ENCODE measurements around the gene DNAH9. TPM values are rescaled to one million over a fixed set of nuclear protein-coding genes. Genes with fewer than 3 reads are reported as not detected.

Gene DNAH9
- total and polyA plus RNA-seq, 4 donors: under 0.01 to 0.09 TPM; not detected in 2

- Histone ChIP-seq H3K9ac (ENCODE audit: low read depth in 1 of 2, low read length in 2 of 2) (no peak overlapping the region), H3K27me3 (ENCODE audit: control insufficient read depth in 4 of 4, insufficient read depth in 4 of 4, low read length in 3 of 4) (no peaks in the 10 kb centered on the region), H3K27ac (ENCODE audit: low read depth in 1 of 2, low read length in 2 of 2) (no peak overlapping the region), H3K4me3 (ENCODE audit: low read depth in 1 of 3, low read length in 3 of 3) (no peak overlapping the region), H3K4me1 (ENCODE audit: control insufficient read depth in 4 of 4, insufficient read depth in 4 of 4, low read length in 3 of 4) (no peaks in the 10 kb centered on the region), H3K36me3 (ENCODE audit: control insufficient read depth in 4 of 4, insufficient read depth in 3 of 4, low read depth in 1 of 4, low read length in 3 of 4) (no peaks in the 10 kb centered on the region), H3K9me3 (ENCODE audit: control insufficient read depth in 4 of 4, low read length in 3 of 4) (no peaks in the 10 kb centered on the region)
- DNase-seq (ENCODE audit: low spot score): no peak
- TF ChIP-seq RAD21 (IDR thresholded peaks at IDR 0.05): no peak
- TF ChIP-seq CTCF (IDR thresholded peaks at IDR 0.05; ENCODE audit: low read depth, low read length, missing input control): no peak
- TF ChIP-seq FOXA2 (IDR thresholded peaks at IDR 0.05): no peak
- no peak for TF ChIP-seq GABPA (IDR thresholded peaks at IDR 0.05 in 1 of 2, conservative IDR thresholded peaks at IDR 0.05 in 1 of 2)
- no peak for TF ChIP-seq NR2F2 (IDR thresholded peaks at IDR 0.05)
- TF ChIP-seq YY1 (IDR thresholded peaks at IDR 0.05): no peak
- no peak for TF ChIP-seq HNF4A (conservative IDR thresholded peaks at IDR 0.05)
- TF ChIP-seq ZBTB33 (IDR thresholded peaks at IDR 0.05): no peak
- TF ChIP-seq ATF3 (IDR thresholded peaks at IDR 0.05): no peak
- TF ChIP-seq MAX (IDR thresholded peaks at IDR 0.05): no peak
- 32% methylated on average over 4 of the region's 4 CpGs for WGBS
These were observed 330.2 kb downstream of the DNAH9 start for GRCh38 chr17:11928436-11928835.

GRCh38 chr17:11932337-11932898 is 334.1 kb downstream of the DNAH9 start:
- WGBS: 88% methylated on average over 10 of the region's 10 CpGs
- no peaks in the 10 kb centered on the region for H3K27me3 ChIP-seq (ENCODE audit: control insufficient read depth in 4 of 4, insufficient read depth in 4 of 4, low read length in 3 of 4)
- no peak for TF ChIP-seq CTCF (IDR thresholded peaks at IDR 0.05; ENCODE audit: low read depth, low read length, missing input control)
- no peak for TF ChIP-seq ZBTB33 (IDR thresholded peaks at IDR 0.05)
- TF ChIP-seq JUND (IDR thresholded peaks at IDR 0.05): no peak
- no peak for TF ChIP-seq RAD21 (IDR thresholded peaks at IDR 0.05)
- TF ChIP-seq FOXA1 (IDR thresholded peaks at IDR 0.05): no peak
- TF ChIP-seq SP1 (IDR thresholded peaks at IDR 0.05): no peak
- no peak for TF ChIP-seq GABPA (IDR thresholded peaks at IDR 0.05 in 1 of 2, conservative IDR thresholded peaks at IDR 0.05 in 1 of 2)
- no peak for TF ChIP-seq EGR1 (IDR thresholded peaks at IDR 0.05; ENCODE audit: low read depth in 2 of 2)
- no peak for TF ChIP-seq ATF3 (IDR thresholded peaks at IDR 0.05)
- TF ChIP-seq RXRA (IDR thresholded peaks at IDR 0.05): no peak
- no peak for TF ChIP-seq HNF4A (conservative IDR thresholded peaks at IDR 0.05)
- no peak for TF ChIP-seq HNF4G (IDR thresholded peaks at IDR 0.05)
- TF ChIP-seq NR2F2 (IDR thresholded peaks at IDR 0.05): no peak
- H3K9ac ChIP-seq (ENCODE audit: low read depth in 1 of 2, low read length in 2 of 2): no peak overlapping the region
- H3K4me1 ChIP-seq (ENCODE audit: control insufficient read depth in 4 of 4, insufficient read depth in 4 of 4, low read length in 3 of 4): no peaks in the 10 kb centered on the region
- H3K4me3 ChIP-seq (ENCODE audit: low read depth in 1 of 3, low read length in 3 of 3): no peak overlapping the region
- DNase-seq (ENCODE audit: low spot score): no peak
- no peaks in the 10 kb centered on the region for H3K36me3 ChIP-seq (ENCODE audit: control insufficient read depth in 4 of 4, insufficient read depth in 3 of 4, low read depth in 1 of 4, low read length in 3 of 4)
- H3K27ac ChIP-seq (ENCODE audit: low read depth in 1 of 2, low read length in 2 of 2): no peak overlapping the region
- H3K9me3 ChIP-seq (ENCODE audit: control insufficient read depth in 4 of 4, low read length in 3 of 4): no peaks in the 10 kb centered on the region

Measured in liver (tissue), 9 donors.